Smooth muscle cell (in vitro differentiated cells): ENCODE results near the gene DNAAF5. TPM values are rescaled to one million over a fixed set of nuclear protein-coding genes. Genes with fewer than 3 reads are reported as not detected.

Experiments
- DNase-seq: peaks from one replicate; lab custom pipeline; 2025; ENCODE audit not compliant: unreplicated experiment; lab: John Stamatoyannopoulos, UW
- H2AFZ ChIP-seq: fragments of 200-600 bp; sonication (generic); 2 replicates; pipeline ENCODE4 v1.6.0; 2016; ENCODE audit warnings: antibody characterized with exemption, low read depth, mild to moderate bottlenecking
- H3F3A ChIP-seq: fragments of 200-600 bp; sonication (generic); 2 replicates; pipeline ENCODE4 v1.6.0; 2017; ENCODE audit warnings: antibody characterized with exemption, low read depth
- H3K27ac ChIP-seq: fragments of 200-600 bp; sonication (generic); 2 replicates; pipeline ENCODE4 v1.5.1; 2016; ENCODE audit warnings: low read depth, mild to moderate bottlenecking
- H3K27me3 ChIP-seq: fragments of 200-600 bp; sonication (generic); 2 replicates; pipeline ENCODE4 v1.6.1; 2016; ENCODE audit warnings: low read depth, mild to moderate bottlenecking
- H3K36me3 ChIP-seq: fragments of 200-600 bp; sonication (generic); 2 replicates; pipeline ENCODE4 v1.5.1; 2016; ENCODE audit warnings: low read depth
- H3K4me1 ChIP-seq: fragments of 200-600 bp; sonication (generic); 2 replicates; pipeline ENCODE4 v1.5.1; 2016; ENCODE audit warnings: low read depth
- H3K4me2 ChIP-seq: fragments of 200-600 bp; sonication (generic); 2 replicates; pipeline ENCODE4 v1.6.0; 2016; ENCODE audit warnings: mild to moderate bottlenecking
- H3K4me3 ChIP-seq: fragments of 200-600 bp; sonication (generic); 2 replicates; pipeline ENCODE4 v1.5.1; 2016; ENCODE audit warnings: mild to moderate bottlenecking
- H3K79me2 ChIP-seq: fragments of 200-600 bp; sonication (generic); 2 replicates; pipeline ENCODE4 v1.6.0; 2016; ENCODE audit warnings: low read depth, mild to moderate bottlenecking
- H3K9ac ChIP-seq: fragments of 200-600 bp; sonication (generic); 2 replicates; pipeline ENCODE4 v1.6.0; 2016; ENCODE audit warnings: low read depth
- H3K9me3 ChIP-seq: fragments of 200-600 bp; sonication (generic); replicated peaks from 2 replicates; pipeline ENCODE4 v1.5.1; 2016; ENCODE audit warnings: low read depth
- H4K20me1 ChIP-seq: fragments of 200-600 bp; sonication (generic); 2 replicates; pipeline ENCODE4 v1.6.0; 2016; ENCODE audit warnings: low read depth
- CTCF ChIP-seq: fragments of 200-600 bp; sonication (generic); IDR thresholded peaks from 2 replicates; pipeline ENCODE4 v1.5.1; 2017; ENCODE audit warnings: borderline replicate concordance, mild to moderate bottlenecking, antibody characterized with exemption; ENCODE audit not compliant: insufficient read depth, poor library complexity, severe bottlenecking
- WGBS: methylation state at CpG from one replicate; pipeline ENCODE4 v1.1.7; 2016; ENCODE audit warnings: low lambda C conversion rate; 5-methylcytosine and 5-hydroxymethylcytosine counted together
- polyA plus RNA-seq: library from polyadenylated mRNA; unstranded; fragments of >200 nt; fragmentation: Nextera tagmentation; extraction: Ambion mirVana; gene quantifications from 2 replicates; pipeline ENCODE4 v1.2.1, GENCODE V29; 2016
- total RNA-seq: library from RNA; depleted of rRNA; stranded (reverse); fragments of >200 nt; gene quantifications from 2 replicates; pipeline ENCODE4 v1.2.3, GENCODE V29; 2014

DNAAF5 gene
- total and polyA plus RNA-seq, 2 experiments from 2014 or later, result 13.9 to 17.0 TPM

DNA sequence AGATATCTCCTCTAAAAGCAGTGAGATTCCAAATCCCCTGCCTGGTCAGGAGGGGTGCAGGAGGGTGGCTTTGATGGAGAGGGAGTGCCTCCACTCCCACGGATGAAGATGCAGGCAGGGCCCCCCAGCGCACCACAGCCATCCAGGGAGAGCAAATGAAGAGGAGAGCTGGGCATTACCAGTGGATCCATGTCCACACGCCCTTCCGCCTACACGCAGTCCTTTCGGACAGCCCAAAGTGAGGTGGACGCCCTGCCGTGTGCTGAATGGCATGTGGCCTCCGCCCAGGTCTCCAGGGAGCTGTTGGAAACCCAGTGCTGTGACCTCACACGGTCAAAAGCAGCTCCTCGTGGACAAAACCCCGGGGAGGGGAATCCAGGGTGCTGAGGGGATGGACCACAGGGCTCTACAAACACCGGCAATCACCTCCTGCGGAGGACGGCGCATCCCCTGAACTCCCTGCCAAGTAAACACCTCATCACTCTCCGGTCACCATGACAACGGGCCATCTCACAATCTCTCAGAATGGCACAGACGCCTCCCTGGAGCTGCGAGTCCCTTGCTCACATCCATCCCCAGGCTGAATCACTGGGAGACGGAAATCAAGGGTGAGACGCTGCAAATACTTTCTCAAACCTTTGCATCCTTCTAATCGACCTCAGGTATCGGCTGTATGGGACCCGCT, 35.0 kb upstream of the DNAAF5 start:
- Histone ChIP-seq H3K4me3 (no peak overlapping the region), H3K9me3 (no peaks in the 10 kb centered on the region), H3F3A (no peaks in the 10 kb centered on the region), H3K4me1 (no peaks in the 10 kb centered on the region), H3K4me2 (no peak overlapping the region), H4K20me1 (no peaks in the 10 kb centered on the region), H3K9ac (no peak overlapping the region), H3K27me3 (no peaks in the 10 kb centered on the region), H3K36me3 (no peaks in the 10 kb centered on the region), H3K79me2 (no peaks in the 10 kb centered on the region), H3K27ac (no peak overlapping the region), H2AFZ (no peak overlapping the region)
- DNase-seq, result no peak
- WGBS, result 97% methylated on average over 25 of the region's 25 CpGs
- TF ChIP-seq CTCF, result no peak

GRCh38 chr7:693280-693679, 33.2 kb upstream of the DNAAF5 start:
- WGBS, result 93% methylated on average over 19 of the region's 22 CpGs
- Histone ChIP-seq H3K4me1 (no peaks in the 10 kb centered on the region), H3K4me3 (no peak overlapping the region), H3K9ac (no peak overlapping the region), H3F3A (no peaks in the 10 kb centered on the region), H3K27me3 (no peaks in the 10 kb centered on the region), H3K4me2 (no peak overlapping the region), H3K79me2 (no peaks in the 10 kb centered on the region), H4K20me1 (no peaks in the 10 kb centered on the region), H2AFZ (no peak overlapping the region), H3K36me3 (no peaks in the 10 kb centered on the region), H3K9me3 (no peaks in the 10 kb centered on the region), H3K27ac (no peak overlapping the region)
- TF ChIP-seq CTCF, result no peak
- DNase-seq, result no peak

DNA sequence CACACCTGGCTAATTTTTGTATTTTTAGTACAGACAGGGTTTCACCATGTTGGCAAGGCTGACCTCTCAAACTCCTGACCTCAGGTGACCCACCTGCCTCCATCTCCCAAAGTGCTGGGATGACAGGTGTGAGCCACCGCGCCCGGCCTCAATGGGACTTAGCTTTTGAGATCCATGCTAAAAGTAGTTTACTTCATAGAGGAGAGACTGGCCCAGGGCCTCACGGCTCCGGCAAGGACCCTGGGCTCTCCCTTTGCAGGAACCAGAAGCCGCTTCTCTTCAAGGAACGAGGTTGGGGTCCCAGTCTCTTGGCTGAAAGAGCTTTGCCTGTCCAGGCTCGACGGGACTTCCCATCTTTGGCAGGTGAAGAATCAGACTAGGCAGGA, 30.1 kb upstream of the DNAAF5 start:
- no peak overlapping the region for H3K4me3 ChIP-seq
- H3K9ac ChIP-seq, result no peak overlapping the region
- no peak overlapping the region for H2AFZ ChIP-seq
- H3K79me2 ChIP-seq, result no peaks in the 10 kb centered on the region
- no peaks in the 10 kb centered on the region for H3K36me3 ChIP-seq
- no peak overlapping the region for H3K27ac ChIP-seq
- H4K20me1 ChIP-seq, result no peaks in the 10 kb centered on the region
- no peaks in the 10 kb centered on the region for H3F3A ChIP-seq
- no peak overlapping the region for H3K4me2 ChIP-seq
- H3K4me1 ChIP-seq, result no peaks in the 10 kb centered on the region
- no peaks in the 10 kb centered on the region for H3K9me3 ChIP-seq
- no peak for TF ChIP-seq CTCF
- WGBS, result 97% methylated on average over 9 of the region's 9 CpGs
- no peaks in the 10 kb centered on the region for H3K27me3 ChIP-seq
- no peak for DNase-seq
